ENCODE data around the gene APPBP2. TPM values are rescaled to one million over a fixed set of nuclear protein-coding genes. Genes with fewer than 3 reads are reported as not detected.

Gene APPBP2
- total RNA-seq, 3 donors from 2014 or later, result 26.6 to 41.9 (median 30.2) TPM

- no peaks in the 10 kb centered on the region for H3K36me3 ChIP-seq
- intact Hi-C loops (cut with DNase I; ENCODE audit: low total_unique reads), result no loop called here
- no peaks in the 10 kb centered on the region for H3K4me1 ChIP-seq
- no peak overlapping the region for H3K4me3 ChIP-seq
- H3K27ac ChIP-seq, result no peak overlapping the region
- H3K9me3 ChIP-seq, result no peaks in the 10 kb centered on the region
- H3K27me3 ChIP-seq, result no peaks in the 10 kb centered on the region
- no peak for TF ChIP-seq POLR2AphosphoS5 (IDR thresholded peaks at IDR 0.05)
- TF ChIP-seq CTCF (IDR thresholded peaks at IDR 0.05), result no peak
- TF ChIP-seq POLR2A (IDR thresholded peaks at IDR 0.05), result no peak
- no peak for DNase-seq (ENCODE audit: low spot score in 2 of 2)
Observed at GRCh38 chr17:60527701-60528100, 1.7 kb upstream of the APPBP2 start.

GRCh38 chr17:60526726-60527125 is 684 bp upstream of the APPBP2 start:
- Histone ChIP-seq H3K9me3 (no peaks in the 10 kb centered on the region), H3K27me3 (no peaks in the 10 kb centered on the region), H3K27ac (peak overlapping the region in 1 of 2 donors; percentile 99), H3K4me3 (peak overlapping the region; percentile 80 to 90 (median 83)), H3K36me3 (no peaks in the 10 kb centered on the region), H3K4me1 (no peaks in the 10 kb centered on the region)
- no peak for DNase-seq (ENCODE audit: low spot score in 2 of 2)
- TF ChIP-seq POLR2AphosphoS5 (IDR thresholded peaks at IDR 0.05) (no peak), CTCF (IDR thresholded peaks at IDR 0.05) (no peak), POLR2A (IDR thresholded peaks at IDR 0.05) (no peak)
- intact Hi-C loops (cut with DNase I; ENCODE audit: low total_unique reads), result no loop called here

GRCh38 chr17:60525328-60525684 is 736 bp downstream of the APPBP2 start:
- Histone ChIP-seq H3K9me3 (no peaks in the 10 kb centered on the region), H3K27ac (peak overlapping the region; percentile 97 to 99), H3K27me3 (no peaks in the 10 kb centered on the region), H3K36me3 (no peaks in the 10 kb centered on the region), H3K4me1 (no peaks in the 10 kb centered on the region), H3K4me3 (peak overlapping the region; percentile 80 to 90 (median 83))
- intact Hi-C loops (cut with DNase I; ENCODE audit: low total_unique reads), result no loop called here
- no peak for DNase-seq (ENCODE audit: low spot score in 2 of 2)
- TF ChIP-seq POLR2AphosphoS5 (IDR thresholded peaks at IDR 0.05) (no peak), CTCF (IDR thresholded peaks at IDR 0.05) (no peak)

GRCh38 chr17:60524463-60525327 is 1.3 kb downstream of the APPBP2 start:
- Histone ChIP-seq H3K9me3 (no peaks in the 10 kb centered on the region), H3K4me1 (no peaks in the 10 kb centered on the region), H3K36me3 (no peaks in the 10 kb centered on the region), H3K27me3 (no peaks in the 10 kb centered on the region), H3K4me3 (peak overlapping the region; percentile 80 to 90 (median 83)), H3K27ac (peak overlapping the region; percentile 97 to 99)
- intact Hi-C loops (cut with DNase I; ENCODE audit: low total_unique reads), result no loop called here
- no peak for DNase-seq (ENCODE audit: low spot score in 2 of 2)
- TF ChIP-seq CTCF (IDR thresholded peaks at IDR 0.05), result no peak
- TF ChIP-seq POLR2A (IDR thresholded peaks at IDR 0.05), result no peak
- no peak for TF ChIP-seq POLR2AphosphoS5 (IDR thresholded peaks at IDR 0.05)

- Histone ChIP-seq H3K4me1 (no peaks in the 10 kb centered on the region), H3K36me3 (no peaks in the 10 kb centered on the region), H3K9me3 (no peaks in the 10 kb centered on the region), H3K4me3 (peak overlapping the region; percentile 80 to 90 (median 83)), H3K27me3 (no peaks in the 10 kb centered on the region), H3K27ac (no peak overlapping the region)
- DNase-seq (ENCODE audit: low spot score in 2 of 2), result no peak
- intact Hi-C loops (cut with DNase I; ENCODE audit: low total_unique reads), result no loop called here
- TF ChIP-seq POLR2A (IDR thresholded peaks at IDR 0.05), result no peak
- TF ChIP-seq CTCF (IDR thresholded peaks at IDR 0.05), result no peak
- no peak for TF ChIP-seq POLR2AphosphoS5 (IDR thresholded peaks at IDR 0.05)
Observed at GRCh38 chr17:60523822-60524221, 2.2 kb downstream of the APPBP2 start.

Measured in breast epithelium (tissue), 4 donors.